Cortex of kidney (tissue), 1 donor: Measurements from ENCODE around the gene CCL23.
"Not testable (repeated sequence)": the region's sequence is repeated elsewhere in the genome, so short reads cannot be mapped to it uniquely, and the experiment has no call there.

ENCODE experiments used
- DNase-seq: peaks from one replicate; lab custom pipeline; 2025; lab: John Stamatoyannopoulos, UW

CCL23 gene

GRCh38 chr17:36017799-36018198, at the start of gene CCL23:
Gene CCL23, minus strand, starts transcription at chr17:36017972. Its CDS starts 75 bp downstream, at chr17:36017897.
- no peak for DNase-seq

GRCh38 chr17:36066365-36066985, 48.7 kb upstream of the CCL23 start:
- DNase-seq: no peak

DNA sequence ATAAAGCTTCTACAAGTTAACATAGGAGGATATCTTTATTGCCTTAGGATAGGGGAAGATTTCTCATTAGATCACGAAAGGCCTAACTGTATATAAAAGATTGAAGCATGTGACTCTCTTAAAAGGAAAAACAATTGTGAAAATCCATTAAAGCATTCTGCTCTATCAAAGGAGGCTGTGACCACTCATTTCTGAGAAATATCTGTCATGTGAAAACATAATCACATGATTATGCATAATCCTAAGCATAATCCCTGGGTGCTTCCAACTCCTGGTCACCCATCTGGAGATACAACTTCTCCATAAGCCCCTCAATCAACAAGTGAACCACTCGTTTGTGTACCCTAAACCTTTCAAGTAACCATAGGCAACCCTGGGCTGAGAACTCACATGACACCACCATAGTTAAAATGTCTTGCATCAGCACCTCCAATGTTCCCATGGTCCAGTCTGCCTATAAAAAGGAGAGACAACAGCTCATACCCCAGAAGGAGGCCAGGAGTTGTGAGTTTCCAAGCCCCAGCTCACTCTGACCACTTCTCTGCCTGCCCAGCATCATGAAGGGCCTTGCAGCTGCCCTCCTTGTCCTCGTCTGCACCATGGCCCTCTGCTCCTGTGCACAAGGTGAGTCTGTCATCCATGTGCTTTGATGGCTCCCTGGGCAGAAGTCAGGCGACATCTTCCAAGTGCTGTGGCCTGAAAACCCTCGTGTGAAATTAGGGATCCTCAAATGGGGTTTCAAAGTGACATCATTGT, 46.2 kb upstream of the CCL23 start, which contains the start of gene CCL18:
Gene CCL18, plus strand, starts transcription at position 487 of the 756 bp plus-strand sequence. Its CDS starts 71 bp downstream, at position 558.
- DNase-seq: no peak

DNA sequence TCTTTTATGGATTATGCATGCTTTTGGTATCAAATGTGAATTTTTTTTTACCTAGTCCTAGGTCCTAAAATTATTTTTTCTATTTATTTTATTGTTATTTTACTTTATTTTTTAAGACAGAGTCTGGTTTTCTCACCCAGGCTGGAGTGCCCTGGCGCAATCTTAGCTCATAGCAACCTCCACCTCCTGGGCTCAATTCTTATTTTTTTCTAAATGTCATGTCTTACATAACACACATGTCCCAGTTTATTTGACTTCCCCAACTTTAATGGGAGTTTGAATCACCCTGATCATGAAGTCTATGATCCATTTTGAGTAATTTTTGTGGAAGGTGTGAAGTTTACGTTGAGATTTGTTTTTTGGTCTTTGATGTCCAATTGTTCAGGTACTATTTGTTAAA, 43.0 kb upstream of the CCL23 start:
- DNase-seq: no peak

GRCh38 chr17:36059406-36059805, 41.6 kb upstream of the CCL23 start:
- no peak for DNase-seq

GRCh38 chr17:36057911-36058310, 40.1 kb upstream of the CCL23 start:
- no peak for DNase-seq

GRCh38 chr17:36055921-36056520, 38.2 kb upstream of the CCL23 start:
- no peak for DNase-seq

DNA sequence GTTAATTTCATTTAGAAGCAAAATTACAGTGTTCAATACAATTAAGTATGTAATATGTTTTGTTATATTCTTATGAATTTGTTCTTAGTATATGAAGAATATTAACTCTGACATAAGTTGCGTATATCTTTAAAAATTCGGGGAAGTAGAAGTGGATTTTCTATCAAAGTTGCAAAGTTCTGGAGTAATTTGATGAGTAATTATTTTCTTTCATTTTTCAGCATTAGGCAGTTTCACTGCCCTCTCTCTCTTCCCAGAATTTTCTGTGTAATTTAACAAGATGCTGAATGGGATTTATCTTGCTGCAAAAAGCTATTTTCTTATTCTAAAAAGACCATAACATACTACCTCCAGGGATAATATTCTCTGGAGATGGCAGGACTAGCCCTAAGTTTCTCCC, 37.4 kb upstream of the CCL23 start:
- DNase-seq: no peak

- DNase-seq: no peak
Measured at GRCh38 chr17:36049643-36050042, 31.9 kb upstream of the CCL23 start.

- no peak for DNase-seq
Measured at GRCh38 chr17:36048066-36048465, 30.3 kb upstream of the CCL23 start.

DNA sequence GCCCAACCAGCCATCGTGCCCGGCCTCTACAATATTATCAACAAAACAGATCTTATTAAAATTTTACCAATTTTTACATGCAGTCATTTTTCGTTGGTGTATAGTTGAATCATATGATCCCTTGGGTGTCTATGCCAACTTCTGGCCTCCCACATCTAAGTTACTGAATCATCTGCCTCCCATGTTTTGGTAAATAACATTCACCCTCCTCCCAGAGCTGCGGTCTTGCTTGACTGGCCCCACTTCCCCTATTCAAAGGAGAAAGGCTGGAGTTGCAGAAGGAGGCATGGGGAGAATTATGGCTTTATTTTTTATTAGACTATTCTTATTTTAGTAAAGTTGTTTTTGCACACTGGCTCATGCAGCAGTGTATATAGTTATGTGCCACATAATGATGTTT, 18.5 kb upstream of the CCL23 start:
- no peak for DNase-seq

- DNase-seq: no peak
Measured at GRCh38 chr17:36034127-36034526, 16.4 kb upstream of the CCL23 start.

- DNase-seq: no peak
Measured at GRCh38 chr17:36030956-36031355, 13.2 kb upstream of the CCL23 start.

DNA sequence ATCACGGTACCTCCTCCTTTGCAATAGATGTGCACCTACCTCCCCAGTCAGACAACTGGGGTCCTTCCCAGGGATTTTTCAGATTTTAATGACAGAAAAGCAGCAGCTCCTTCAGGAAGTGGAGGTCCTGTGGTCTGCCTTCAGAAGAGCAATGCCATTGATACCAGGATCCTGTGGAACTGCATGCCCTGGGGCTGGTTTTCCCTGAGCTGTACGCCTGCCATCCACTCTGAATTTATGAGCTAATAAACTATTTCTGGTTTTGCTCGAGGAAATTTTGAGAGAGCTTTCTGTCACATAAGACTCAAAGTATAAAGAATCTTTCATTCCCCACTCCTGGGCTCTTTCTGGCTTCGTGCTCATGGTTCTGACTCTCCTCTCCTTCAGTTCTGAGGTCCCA, 10.0 kb upstream of the CCL23 start:
- DNase-seq: no peak

GRCh38 chr17:36024106-36024869, 6.5 kb upstream of the CCL23 start:
- DNase-seq: no peak

GRCh38 chr17:36019423-36019822, 1.7 kb upstream of the CCL23 start:
- no peak for DNase-seq

GRCh38 chr17:36016555-36016954, 1.2 kb downstream of the CCL23 start:
- no peak for DNase-seq

GRCh38 chr17:36015895-36016294, 1.9 kb downstream of the CCL23 start:
- DNase-seq: not testable (repeated sequence)

- no peak for DNase-seq
Measured at GRCh38 chr17:36014946-36015345, 2.8 kb downstream of the CCL23 start.

GRCh38 chr17:36011201-36011600, 6.6 kb downstream of the CCL23 start:
- DNase-seq: no peak

- DNase-seq: no peak
Measured at GRCh38 chr17:36008998-36009665, 8.6 kb downstream of the CCL23 start.

DNA sequence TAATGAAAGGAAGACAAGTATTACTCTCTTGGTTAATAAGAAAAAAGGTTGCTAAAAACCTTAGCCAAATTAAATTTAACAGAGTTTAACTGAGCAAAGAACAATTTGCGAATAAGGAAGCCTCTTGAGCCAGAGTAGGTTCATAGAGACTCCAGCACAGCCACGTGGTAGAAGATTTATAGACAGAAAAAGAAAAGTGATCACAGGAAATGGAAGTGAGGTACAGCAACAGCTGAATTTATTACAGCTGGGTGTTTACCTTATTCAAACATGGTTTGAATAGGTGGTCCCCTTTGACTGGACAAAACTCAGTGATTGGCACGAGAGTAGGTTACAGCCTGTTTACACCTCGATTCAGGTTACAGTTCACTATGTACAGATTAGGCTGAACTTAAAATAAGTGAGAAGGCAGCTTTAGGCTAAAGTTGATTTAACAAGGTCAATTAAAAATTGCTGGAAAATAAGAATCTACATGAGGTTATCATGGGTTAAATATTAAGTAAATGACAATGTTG, 13.1 kb downstream of the CCL23 start:
- DNase-seq: no peak
